NCI-H2081 (cell line): Measurements from ENCODE around the gene NPDC1.
"Not testable (repeated sequence)": the region's sequence is repeated elsewhere in the genome, so short reads cannot be mapped to it uniquely, and the experiment has no call there.

Experiments used
- DNase-seq, 2 experiments: peaks; one replicate each; lab custom pipeline; 2025; lab: John Stamatoyannopoulos, UW

NPDC1 gene

DNA sequence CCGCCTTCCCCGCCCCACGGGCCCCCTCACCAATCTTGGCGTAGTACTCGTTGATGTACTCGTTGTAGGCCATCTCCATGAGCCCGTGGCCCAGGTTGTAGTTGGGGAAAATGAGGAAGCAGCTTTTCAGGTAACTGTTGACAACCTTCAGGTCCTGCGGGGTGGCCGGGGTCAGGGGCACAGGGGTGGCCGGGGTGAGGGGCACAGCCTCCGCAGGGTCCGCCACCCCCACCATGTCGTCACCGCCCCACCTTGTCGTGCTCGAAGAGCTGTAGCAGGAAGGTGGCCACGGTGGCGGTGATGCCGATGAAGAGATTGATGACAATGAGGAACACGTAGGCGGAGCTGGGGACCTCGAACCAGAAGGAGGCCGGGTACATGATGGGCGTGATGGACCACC is 34.8 kb downstream of the NPDC1 start:
- no peak for DNase-seq

DNA sequence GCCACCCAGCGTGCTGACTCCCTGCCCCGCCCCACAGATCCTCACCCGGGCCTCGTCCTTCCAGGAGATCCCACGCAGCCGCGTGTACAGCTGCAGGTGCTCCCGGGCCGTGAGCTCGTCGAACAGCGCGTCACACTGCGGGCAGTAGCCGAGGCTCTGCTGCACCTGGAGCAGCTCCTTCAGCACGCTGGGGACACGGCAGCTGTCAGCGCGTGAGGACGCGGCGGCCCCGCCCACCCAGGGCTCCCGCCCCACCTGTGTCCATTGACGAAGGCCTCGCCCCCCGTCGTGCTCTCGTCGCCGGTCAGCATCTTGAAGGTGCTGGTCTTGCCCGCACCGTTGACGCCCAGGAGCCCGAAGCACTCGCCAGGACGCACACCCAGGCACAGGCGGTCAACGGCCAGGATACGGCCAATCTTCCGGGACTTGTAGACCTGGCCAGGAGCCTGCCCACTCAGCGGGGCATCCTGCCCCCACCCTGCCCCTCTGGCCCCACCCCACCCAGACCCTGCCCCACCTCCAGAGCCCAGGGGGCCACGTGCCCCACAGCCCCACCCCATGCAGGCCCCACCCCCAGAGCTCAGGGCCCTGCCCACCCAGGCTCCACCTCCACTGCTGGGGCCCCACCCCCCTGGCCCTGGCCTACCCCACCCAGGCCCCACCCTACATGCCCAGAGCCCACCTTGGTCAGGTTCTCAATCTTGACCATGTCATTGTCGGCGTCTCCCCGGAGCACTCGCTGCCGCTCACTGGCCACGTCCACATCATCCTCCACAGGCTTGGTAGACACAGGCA is 35.8 kb downstream of the NPDC1 start:
- no peak for DNase-seq

DNA sequence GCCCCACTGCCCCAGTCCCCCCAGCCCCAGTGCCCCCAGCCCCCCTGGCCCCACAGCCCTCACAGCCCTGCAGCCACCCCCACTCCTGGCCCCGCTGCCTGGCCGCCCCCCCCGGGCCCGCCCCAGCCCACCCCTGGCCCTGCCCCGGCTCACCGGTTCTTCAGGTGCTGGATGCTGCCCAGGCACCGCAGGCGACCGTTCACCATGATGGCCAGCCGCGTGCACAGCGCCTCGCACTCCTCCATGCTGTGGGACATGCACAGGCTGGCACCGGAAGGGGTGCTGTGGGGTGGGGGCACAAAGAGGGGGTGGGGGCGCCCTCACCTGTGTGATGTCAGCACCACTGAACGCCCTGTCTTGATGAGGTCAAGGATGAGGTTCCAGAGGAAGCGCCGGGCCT is 36.8 kb downstream of the NPDC1 start:
- no peak for DNase-seq

DNA sequence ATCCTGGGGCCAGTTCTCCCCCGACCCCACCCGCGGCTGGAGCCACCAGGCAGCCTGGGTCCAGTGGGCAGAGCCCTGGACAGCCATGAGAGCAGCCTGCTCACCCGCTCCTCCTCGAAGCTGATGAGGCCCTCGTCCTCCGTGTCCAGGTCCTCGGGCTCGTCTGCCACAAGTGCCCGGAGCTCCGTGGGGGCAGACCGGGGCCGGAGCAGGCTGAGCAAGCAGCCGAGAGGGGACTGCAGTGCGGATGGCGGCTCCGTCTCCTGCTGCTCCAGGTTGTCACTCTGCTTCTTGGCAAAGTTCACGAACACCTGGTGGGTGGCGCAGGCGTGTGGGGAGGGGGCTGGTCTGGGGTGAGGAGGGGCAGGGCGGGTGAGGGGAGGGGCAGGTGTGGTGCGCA is 37.7 kb downstream of the NPDC1 start:
- no peak for DNase-seq

DNA sequence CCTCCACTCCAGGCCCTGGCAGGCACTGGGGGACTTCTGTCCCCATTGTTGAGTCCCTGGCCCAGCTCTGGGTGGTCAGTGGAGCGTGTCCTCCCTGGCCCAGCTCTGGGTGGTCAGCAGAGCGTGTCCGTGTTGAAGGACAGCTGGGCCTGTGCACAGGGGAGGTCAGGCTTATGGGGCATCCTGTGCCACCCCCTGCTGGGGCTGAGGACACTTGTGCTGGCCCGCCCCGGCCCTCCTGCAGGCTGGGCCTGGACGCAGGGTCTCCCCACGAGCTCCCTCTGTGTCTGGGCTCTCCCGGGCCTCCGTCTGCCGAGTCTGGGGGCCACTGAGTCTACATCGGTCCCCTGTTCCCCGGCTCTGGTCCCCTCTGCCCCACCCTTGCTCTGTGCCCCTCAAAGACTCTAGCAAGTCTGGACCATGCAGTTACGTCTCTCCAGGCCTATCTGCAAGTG is 38.1 kb downstream of the NPDC1 start:
- no peak for DNase-seq

DNA sequence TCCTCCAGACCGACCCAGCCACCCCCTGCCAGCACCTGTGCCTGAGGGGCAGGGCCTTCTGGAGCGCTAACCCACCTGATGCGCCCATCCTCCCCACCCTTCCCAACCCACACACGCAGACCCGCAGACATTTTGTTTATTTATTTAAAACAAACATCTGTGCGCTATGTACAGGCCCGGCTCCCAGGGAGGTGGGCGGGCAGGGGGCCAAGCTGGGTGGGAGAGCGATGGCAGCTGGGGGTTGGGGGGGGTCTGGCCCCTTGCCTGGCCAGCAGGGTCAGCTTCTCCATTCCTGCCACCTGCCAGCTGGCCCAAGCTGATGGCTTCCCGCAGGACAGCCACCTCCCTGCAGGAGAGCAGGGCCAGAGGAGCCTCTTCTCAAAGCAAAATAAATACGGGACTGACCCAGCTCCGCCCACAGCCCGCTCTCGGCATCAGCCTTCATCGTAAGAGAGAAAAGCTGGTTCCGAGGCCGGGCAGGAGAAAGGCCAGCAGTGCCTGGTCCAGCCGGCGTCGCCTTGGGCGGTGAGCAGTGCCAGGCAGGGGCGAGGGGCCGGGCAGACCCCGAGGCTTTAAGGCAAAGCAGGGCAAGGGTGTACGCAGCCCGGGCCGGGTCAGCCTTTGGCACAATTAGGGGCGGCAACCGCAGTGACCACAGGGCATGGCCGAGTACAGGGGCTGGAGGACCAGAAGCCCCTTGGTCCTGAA is 38.7 kb downstream of the NPDC1 start:
- peak; percentile 7 to 39 for DNase-seq

DNA sequence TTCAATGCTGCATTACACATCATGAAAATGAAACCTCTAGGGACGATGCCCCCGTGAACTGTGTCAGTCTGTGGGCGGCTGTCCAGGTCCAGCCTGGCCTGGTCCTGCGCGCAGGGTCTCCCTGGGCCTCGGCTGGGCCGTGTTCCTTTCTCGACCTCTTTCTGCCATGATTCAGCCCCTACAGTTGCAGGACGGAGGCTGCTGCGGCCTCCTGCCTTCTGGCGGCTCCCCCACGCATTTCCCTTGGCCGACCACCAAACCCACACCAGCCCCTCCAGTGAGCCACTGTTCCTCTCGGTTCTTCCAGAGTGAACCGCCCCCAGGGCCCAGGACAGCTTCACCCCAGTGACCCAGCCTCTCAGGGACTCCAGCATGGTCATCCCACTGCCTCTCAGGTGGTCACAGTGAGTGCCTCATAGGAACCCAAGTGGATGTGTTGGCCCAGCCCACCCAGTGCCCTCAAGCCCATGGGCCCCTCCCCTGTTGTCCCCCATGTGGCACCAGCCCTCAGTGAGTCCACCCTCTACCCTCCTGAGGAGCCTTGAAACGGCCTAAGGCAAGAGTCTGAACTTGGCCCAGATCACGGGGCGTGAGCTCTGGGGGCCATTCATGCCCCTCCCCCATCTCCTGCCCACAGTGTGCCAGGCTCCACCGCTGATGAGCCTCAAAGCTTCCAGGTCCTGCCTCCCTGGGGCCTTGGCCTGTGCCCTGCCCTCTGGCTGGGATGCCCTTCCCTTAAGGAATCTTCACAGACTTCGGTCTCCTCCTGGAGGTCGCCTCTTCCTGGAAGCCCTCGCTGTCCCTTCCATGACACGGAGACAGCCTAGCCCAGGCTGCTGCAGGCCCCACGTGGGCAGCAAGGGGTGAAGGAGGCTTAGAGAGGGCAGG is 39.6 kb downstream of the NPDC1 start:
- no peak for DNase-seq

DNA sequence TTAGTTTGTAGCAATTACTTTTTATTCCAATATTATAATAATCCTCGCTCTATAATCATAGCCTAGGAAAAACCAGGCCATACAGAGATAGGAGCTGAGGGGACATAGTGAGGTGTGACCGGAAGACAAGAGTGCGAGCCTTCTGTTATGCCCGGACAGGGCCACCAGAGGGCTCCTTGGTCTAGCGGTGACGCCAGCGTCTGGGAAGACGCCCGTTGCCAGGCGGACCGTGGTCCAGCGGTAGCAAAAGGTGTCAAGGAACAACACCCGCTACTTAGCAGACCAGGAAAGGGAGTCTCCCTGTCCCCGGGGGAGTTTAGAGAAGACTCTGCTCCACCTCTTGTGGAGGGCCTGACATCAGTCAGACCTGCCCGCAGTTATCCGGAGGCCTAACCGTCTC is 41.7 kb downstream of the NPDC1 start:
- not testable (repeated sequence) for DNase-seq

DNA sequence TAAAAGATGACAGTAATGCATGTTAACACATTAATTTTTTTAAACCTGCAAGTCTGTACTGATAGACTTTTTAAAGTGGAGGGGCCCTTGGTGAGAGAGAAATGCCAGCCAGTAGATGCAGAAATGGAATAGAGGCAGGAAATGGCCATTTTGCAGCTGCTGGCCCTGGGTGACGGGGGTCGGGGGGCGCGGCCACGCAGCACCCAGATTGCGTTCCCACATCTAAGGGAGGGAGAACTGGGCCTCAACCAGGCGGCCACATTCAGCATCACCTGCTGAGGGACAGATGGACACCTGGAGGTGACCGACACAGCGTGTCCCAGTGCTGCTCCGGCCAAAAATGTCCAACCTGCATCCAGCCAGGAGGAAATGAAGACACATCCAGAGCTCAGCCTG is 43.3 kb downstream of the NPDC1 start:
- DNase-seq, result no peak

DNA sequence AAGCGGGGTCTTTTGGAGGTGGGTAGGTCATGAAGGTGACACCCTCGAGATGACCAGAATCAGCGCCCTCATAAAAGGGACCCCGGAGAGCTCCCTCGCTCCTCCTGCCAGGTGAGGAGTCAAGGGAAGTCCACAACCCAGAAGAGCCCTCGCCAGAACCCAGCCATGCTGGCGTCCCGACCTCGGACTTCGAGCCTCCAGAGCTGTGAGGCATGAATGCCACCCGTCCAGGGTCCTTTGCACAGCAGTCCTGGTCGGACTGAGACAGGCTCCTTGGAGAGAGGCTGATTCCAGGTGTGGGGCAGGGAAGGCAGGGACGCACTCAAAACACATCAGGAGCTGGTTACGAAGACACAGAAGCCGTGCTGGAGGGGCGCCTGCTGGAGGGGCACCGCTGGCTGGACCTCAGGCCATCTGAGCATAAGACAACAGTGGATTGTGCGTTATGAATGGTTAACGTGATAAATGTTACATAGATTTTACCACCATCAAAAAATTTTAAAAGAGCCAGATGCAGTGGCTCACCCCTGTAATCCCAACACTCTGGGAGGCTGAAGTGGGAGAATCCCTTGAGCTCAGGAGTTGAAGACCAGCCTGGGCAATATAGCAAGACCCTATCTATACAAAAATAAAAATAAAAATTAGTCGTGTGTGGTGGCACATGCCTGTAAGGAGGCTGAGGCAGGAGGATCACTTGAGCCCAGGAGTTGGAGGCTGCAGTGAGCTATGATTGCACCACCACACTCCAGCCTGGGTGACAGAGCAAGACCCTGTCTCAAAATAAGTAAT is 43.9 kb downstream of the NPDC1 start:
- DNase-seq, result no peak

DNA sequence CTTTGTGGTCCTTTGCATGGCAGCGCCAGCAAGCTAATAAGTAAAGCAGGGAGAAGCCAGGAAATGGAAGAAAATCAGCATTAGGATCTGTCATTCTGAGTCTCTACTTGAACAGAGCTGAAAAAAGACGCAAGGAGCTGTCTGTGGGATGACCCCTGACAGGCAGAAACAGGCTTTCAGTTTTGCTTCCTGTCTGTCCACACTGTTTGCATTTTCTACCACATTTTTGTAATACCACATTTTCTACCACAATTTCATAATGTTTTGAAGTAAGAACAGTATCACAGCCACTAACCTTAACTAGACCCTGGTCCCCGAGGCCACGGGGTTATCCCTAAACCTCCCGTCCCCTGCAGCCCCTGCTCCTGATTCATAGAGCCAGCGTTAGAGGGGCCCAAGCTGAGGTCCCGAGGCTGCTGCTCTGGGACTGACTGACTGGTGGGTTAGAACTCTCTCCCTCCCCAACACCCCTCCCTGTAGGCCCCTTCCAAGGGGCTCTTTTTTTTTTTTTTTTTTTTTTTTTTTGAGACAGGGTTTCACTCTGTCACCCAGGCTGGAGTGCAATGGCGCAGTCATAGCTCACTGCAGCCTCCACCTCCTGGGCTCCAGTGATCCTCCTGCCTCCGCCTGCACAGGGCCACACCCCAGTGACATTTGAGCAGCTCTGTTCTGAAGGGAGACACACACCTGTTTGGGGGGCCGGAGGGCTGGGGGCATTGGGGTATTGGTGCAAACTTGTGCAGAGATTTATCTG is 45.6 kb downstream of the NPDC1 start:
- no peak for DNase-seq

DNA sequence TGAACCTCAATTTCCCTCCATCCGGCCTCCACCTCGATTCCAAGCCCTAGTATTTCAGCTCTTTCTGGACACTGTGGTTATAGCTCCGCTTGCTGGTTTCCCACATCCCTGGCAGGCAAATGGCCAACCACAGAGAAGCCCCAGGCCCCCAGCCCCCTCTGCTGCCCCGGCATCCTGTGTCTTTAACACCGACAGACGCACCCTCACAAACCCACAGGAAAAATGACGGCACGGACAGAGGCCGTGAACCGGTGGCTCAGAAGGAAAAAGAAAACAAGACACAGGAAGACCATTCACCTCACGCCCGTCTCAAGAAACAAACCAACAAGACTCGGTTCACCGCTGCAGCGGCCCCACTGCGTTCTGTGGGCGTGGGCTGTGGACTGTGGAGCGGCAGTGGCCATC is 48.1 kb downstream of the NPDC1 start:
- DNase-seq, result no peak

DNA sequence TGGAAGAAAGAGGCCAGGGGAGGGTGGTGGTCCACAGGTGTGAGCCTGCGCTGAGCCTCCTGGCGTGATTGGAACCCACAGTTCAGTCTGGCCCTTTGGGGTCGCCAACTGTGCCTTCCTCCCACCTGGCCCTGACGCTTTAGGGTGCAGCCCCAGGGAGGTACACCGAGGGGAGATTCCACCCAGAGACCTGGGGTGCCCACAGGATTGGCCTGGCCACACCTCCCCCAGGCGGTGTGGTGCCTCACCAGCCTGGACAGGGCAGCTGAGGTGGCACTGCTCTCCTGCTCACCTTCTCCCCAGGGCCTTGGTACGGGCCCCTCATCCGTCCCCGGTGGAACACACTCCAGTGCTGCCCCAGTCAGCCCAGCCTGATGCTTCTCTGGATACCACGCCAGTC is 48.6 kb downstream of the NPDC1 start:
- DNase-seq, result no peak

DNA sequence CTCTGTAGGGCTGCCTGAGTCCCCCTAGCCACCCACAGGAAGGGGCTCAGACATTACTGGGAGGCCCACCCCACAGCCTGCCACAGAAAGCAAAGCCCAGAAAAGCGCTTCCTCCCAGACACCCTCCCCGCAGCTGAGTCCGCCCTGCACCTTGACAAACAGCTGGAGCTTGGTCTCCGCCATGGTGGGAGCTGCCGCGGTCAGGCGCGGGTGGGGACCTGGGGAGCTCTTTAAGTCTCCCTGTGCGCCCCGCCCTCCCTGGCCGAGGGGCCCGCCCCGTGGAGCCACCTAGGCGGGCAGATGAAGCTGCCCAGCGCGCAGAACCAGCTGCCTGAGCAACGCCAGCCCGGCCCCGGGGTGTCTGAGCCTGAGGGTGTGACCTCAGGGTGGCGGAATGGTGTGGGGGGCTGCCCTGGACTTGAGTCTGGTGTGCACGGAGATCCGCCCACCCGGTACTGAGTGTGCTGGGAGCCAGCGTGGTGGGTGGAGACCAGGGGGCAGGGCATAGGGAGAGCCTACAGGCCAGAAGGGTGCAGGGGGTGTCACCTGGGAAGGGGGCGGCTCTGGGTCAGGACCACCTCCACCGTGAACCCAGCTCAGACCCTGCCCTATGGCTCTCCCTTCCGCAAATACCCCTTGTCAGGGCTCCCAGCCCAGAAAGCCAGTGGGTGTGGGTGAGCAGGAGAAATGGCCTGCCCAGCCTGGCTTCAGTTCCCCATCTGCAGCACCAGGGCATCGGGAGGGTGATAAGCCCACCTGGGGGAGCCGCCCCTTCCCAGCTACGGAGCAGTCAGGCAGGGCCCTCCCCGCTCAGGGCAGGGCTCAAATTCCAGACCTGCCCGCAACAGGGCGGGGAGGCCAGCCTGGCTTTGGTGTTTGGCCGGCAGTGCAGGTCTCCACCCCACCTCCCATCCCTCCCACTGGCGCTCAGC is 49.4 kb downstream of the NPDC1 start, which contains the start of gene CLIC3:
Gene CLIC3 (minus strand): TSS at position 208 of the 932 bp plus-strand sequence. CDS start 25 bp downstream, at position 183.
- DNase-seq, result no peak

DNA sequence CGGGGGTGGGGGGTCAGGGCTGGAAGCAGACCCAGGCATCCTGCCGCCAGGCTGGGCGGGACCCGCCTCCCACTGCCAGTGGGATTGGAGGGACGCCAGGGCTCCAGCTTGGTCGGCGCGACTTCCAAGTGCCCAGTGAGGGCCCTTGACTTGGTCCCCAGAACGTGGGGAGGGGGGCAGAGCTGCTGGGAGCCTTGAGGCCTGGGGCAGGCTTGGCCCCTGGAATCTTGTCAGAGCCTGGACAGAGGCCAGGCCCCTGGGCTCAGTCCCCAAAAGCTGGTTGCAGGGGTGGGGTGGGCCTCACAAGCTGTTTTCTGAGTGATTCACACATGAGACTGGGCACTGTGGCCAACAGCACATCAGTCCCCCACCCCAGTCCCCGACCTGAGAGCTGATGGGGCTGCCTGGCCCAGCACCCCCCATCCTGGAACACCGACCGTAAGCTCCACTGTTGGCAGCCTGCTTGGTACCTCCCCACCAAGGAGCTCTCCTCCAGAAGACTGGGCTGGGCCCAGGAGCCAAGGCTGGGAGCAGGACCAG is 50.1 kb downstream of the NPDC1 start:
- DNase-seq, result peak in 1 of 2 experiments; percentile 38

DNA sequence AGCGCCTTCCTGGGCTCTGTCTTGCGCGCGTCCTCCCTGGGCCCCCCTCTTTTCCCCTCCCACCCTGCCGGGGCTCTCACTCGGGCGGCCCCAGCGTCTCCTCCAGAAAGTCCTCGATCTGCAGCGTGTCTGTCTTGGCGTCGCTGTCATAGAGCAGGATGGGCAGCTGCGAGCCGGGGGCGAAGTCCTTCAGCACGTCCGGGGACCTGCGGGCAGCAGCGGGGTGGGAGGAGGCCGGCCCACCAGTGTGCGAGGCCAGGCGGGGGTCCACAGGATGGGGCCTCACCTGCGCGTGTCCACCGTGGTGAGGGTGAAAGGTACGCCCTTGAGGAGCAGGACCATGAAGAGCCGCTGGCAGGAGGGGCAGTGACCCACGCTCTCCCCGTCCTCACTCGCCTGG is 50.6 kb downstream of the NPDC1 start:
- DNase-seq, result no peak

DNA sequence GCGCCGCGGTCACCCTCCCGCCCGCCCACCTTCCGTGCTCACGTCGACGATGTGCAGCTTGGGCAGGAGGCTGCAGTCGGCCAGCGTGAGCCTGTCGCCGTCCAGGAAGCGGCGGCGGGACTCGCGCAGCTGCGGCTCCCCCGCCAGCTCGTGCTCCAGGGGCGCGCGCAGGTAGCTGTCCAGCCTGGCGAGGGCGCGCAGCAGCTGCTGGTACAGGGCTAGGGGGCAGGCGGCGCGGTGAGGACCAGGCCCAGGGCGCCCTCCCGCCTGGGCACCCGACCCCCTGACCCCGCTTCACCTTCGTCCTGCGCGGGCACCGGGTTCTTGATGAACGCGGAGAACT is 51.1 kb downstream of the NPDC1 start:
- no peak for DNase-seq

DNA sequence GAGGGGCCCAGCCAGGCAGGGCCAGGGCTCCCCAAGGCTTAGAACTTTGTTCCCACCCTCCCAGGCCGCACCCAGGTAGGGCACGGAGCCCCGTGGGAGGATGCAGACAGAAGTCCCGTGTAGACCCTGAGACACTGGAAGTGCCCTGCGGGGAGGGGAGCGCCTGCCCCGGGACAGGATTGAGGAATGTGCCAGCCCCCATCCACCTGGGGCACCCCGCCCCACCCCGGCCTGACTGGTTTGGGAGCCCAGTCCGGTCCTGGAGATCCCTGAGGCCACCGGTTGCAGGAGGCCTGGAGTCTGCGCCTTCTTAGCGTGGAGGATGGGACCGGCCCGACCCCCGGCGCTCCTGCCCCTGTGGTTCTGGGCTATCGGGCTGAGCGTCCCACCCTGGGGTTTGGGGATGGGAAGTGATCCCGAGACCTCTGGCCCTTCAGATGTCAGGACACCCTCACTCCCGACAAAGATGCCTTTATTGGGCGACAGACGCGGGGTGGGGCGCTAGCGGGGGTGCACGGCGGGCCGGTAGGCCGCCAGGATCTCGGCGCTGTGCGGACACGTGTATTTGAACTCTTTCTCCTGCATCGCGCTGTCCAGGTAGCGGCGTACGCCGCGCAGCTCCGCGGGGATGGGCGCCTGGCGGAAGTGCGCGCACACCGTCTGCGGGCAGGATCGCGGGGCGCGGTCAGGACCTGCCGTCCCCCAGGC is 51.6 kb downstream of the NPDC1 start:
- no peak for DNase-seq

DNA sequence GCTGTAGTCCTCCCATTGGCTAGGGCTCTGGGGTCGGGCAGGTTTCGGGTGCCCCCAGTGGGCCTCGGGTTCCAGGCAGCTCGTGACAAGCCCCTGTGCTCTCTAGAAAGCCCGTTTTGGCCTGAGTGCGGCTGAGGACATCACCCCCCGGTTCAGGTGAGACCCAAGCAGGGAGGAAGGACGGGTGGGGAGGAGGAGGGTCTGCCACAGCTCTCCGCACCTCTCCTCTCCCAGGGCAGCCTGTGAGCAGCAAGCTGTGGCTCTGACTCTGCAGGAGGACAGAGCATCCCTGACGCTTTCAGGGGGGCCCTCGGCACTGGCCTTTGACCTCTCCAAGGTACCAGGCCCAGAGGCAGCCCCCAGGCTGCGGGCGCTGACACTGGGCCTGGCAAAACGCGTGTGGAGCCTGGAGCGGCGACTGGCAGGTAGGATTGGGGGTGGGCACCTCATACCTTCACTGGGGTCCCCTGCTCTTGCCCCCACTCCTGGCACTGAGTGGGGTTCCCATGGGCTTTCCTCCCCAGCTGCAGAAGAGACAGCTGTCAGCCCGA is 53.1 kb downstream of the NPDC1 start:
- no peak for DNase-seq
